Natural killer cell (primary cell): Measurements from ENCODE around the gene UBE3B. TPM values are rescaled to one million over a fixed set of nuclear protein-coding genes. Genes with fewer than 3 reads are reported as not detected.

Source experiments
- ATAC-seq, 3 donors: fragments of 150-1000 bp in 2 of 3; fragments of 200-7000 bp in 1 of 3; cut with Tn5 transposase; 1 replicate in 1 of 3; 2 replicates in 2 of 3; pipeline ENCODE4 v1.10.0; 2021; ENCODE audit warnings: mild to moderate bottlenecking in 2 of 3, moderate library complexity in 2 of 3
- DNase-seq, 2 donors: peaks; one replicate each; pipeline versions ENCODE4 v3.0.0 to v3.0.0-alpha.2; 2013 to 2021; ENCODE audit warnings: mixed read lengths in 1 of 2
- H3K27ac ChIP-seq: one replicate; pipeline ENCODE4 v1.5.1; 2013; ENCODE audit warnings: mild to moderate bottlenecking, low read length
- H3K27me3 ChIP-seq: one replicate; pipeline ENCODE4 v1.6.1; 2013; ENCODE audit warnings: low read length; ENCODE audit not compliant: control insufficient read depth, insufficient read depth
- H3K36me3 ChIP-seq: one replicate; pipeline ENCODE4 v1.6.1; 2013; ENCODE audit warnings: low read length; ENCODE audit not compliant: control insufficient read depth, insufficient read depth
- H3K4me1 ChIP-seq: one replicate; pipeline ENCODE4 v1.6.1; 2013; ENCODE audit warnings: low read length; ENCODE audit not compliant: control insufficient read depth, insufficient read depth
- H3K4me3 ChIP-seq: one replicate; pipeline ENCODE4 v1.5.1; 2013; ENCODE audit warnings: low read length
- H3K9me3 ChIP-seq: one replicate; pipeline ENCODE4 v1.6.1; 2013; ENCODE audit warnings: low read length; ENCODE audit not compliant: control insufficient read depth, insufficient read depth
- H3K27ac Mint-ChIP-seq, 2 donors: one replicate each; pipeline ENCODE4 v1.8.0; 2022; ENCODE audit warnings: mild to moderate bottlenecking in 2 of 2, mixed read lengths in 2 of 2, moderate library complexity in 1 of 2
- H3K27me3 Mint-ChIP-seq, 2 donors: one replicate each; pipeline ENCODE4 v1.8.0; 2022; ENCODE audit warnings: low read depth in 2 of 2, mixed read lengths in 2 of 2
- H3K36me3 Mint-ChIP-seq: one replicate; pipeline ENCODE4 v1.8.0; 2022; ENCODE audit warnings: mixed read lengths
- H3K4me1 Mint-ChIP-seq, 2 donors: one replicate each; pipeline ENCODE4 v1.8.0; 2022; ENCODE audit warnings: mixed read lengths in 2 of 2
- H3K4me3 Mint-ChIP-seq: one replicate; pipeline ENCODE4 v1.8.0; 2022; ENCODE audit warnings: mild to moderate bottlenecking, moderate library complexity, mixed read lengths
- H3K9me3 Mint-ChIP-seq, 2 donors: one replicate each; pipeline ENCODE4 v1.8.0; 2022; ENCODE audit warnings: mixed read lengths in 2 of 2
- CTCF ChIP-seq: fragments of 200-600 bp; IDR thresholded peaks from one replicate; pipeline ENCODE4 v1.8.0; 2022; ENCODE audit warnings: antibody characterized with exemption
- WGBS: methylation state at CpG from one replicate; pipeline ENCODE4 v1.1.7; 2013; ENCODE audit warnings: missing lambda C conversion rate; ENCODE audit not compliant: insufficient coverage; 5-methylcytosine and 5-hydroxymethylcytosine counted together
- intact Hi-C: fragments of 100-400 bp; cut with micrococcal nuclease; formaldehyde crosslinking; loops from one replicate; pipeline ENCODE4 v1.14.2; 2022
- total RNA-seq, 4 donors: library from RNA; stranded (reverse); fragments of 120-200 nt in 1 of 4; gene quantifications; one replicate each; pipeline versions ENCODE4 v1.2.3 to v1.2.4, GENCODE V29; 2013 to 2022

The UBE3B gene
- total RNA-seq, 3 donors from 2014 or later (not counting 1 experiment from before 2014, with no cell fraction given): 32.2 to 46.7 (median 39.5) TPM

- H3K4me3 ChIP-seq: no peak overlapping the region
- TF ChIP-seq CTCF: no peak
- H3K36me3 ChIP-seq: peaks cover 4% of the 10 kb centered on the region
- WGBS: 91% methylated on average over 16 of the region's 16 CpGs
- Mint-ChIP-seq H3K27ac (no peak overlapping the region), H3K27me3 (no peaks in the 10 kb centered on the region), H3K4me3 (no peak overlapping the region), H3K4me1 (peaks cover 11 to 13% of the 10 kb centered on the region in 2 donors), H3K9me3 (no peaks in the 10 kb centered on the region), H3K36me3 (no peaks in the 10 kb centered on the region)
- no peak for ATAC-seq
- H3K27me3 ChIP-seq: no peaks in the 10 kb centered on the region
- no peak overlapping the region for H3K27ac ChIP-seq
- DNase-seq: no peak
- no peaks in the 10 kb centered on the region for H3K9me3 ChIP-seq
- intact Hi-C loops: no loop called here
- peaks cover 7% of the 10 kb centered on the region for H3K4me1 ChIP-seq
Observed at GRCh38 chr12:109538191-109538863, 60.9 kb downstream of the UBE3B start.

DNA sequence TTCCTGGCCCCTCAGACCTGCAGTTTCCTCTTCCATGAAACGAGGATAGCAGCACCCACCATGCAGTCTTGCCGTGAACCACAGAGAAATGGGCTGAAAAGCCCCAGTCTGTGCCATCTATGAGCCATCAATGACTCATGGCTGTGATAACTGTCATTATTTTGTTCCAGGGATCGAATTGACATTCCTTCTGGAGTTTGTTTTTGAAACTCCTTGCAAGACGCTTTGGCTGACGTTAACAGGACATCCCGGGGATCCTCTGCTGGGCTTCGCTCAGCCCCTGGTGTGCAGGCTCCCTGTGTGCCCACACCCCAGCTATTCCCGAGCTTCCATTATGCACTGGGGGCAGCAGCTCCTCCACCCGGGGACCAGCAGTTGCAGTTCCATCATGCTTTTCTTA lies 62.1 kb downstream of the UBE3B start:
- H3K27me3 ChIP-seq: no peaks in the 10 kb centered on the region
- H3K4me1 Mint-ChIP-seq: peaks cover 21 to 25% of the 10 kb centered on the region in 2 donors
- H3K27me3 Mint-ChIP-seq: no peaks in the 10 kb centered on the region
- no peak for ATAC-seq
- H3K9me3 Mint-ChIP-seq: no peaks in the 10 kb centered on the region
- intact Hi-C loops: no loop called here
- H3K4me3 Mint-ChIP-seq: no peak overlapping the region
- H3K36me3 Mint-ChIP-seq: no peaks in the 10 kb centered on the region
- 74% methylated on average over 9 of the region's 9 CpGs for whole genome bisulfite sequencing
- peaks cover 16% of the 10 kb centered on the region for H3K4me1 ChIP-seq
- DNase-seq: no peak
- H3K27ac ChIP-seq: no peak overlapping the region
- no peaks in the 10 kb centered on the region for H3K9me3 ChIP-seq
- H3K36me3 ChIP-seq: peaks cover 4% of the 10 kb centered on the region
- no peak for TF ChIP-seq CTCF
- no peak overlapping the region for H3K4me3 ChIP-seq
- no peak overlapping the region for H3K27ac Mint-ChIP-seq

- Mint-ChIP-seq H3K27ac (no peak overlapping the region), H3K4me1 (peaks cover 34 to 37% of the 10 kb centered on the region in 2 donors), H3K4me3 (no peak overlapping the region), H3K27me3 (no peaks in the 10 kb centered on the region), H3K36me3 (no peaks in the 10 kb centered on the region), H3K9me3 (no peaks in the 10 kb centered on the region)
- H3K27me3 ChIP-seq: no peaks in the 10 kb centered on the region
- no peak overlapping the region for H3K27ac ChIP-seq
- no peak for TF ChIP-seq CTCF
- H3K9me3 ChIP-seq: no peaks in the 10 kb centered on the region
- ATAC-seq (no peak), DNase-seq (no peak)
- no peak overlapping the region for H3K4me3 ChIP-seq
- intact Hi-C loops: no loop called here
- H3K36me3 ChIP-seq: no peaks in the 10 kb centered on the region
- peaks cover 29% of the 10 kb centered on the region for H3K4me1 ChIP-seq
- WGBS: 92% methylated on average over 16 of the region's 16 CpGs
Observed at GRCh38 chr12:109540526-109541412, 63.3 kb downstream of the UBE3B start.
